GM18519 (cell line): Measurements from ENCODE around the gene RAB1B.
"Not testable (repeated sequence)": the region's sequence is repeated elsewhere in the genome, so short reads cannot be mapped to it uniquely, and the experiment has no call there.

ENCODE experiments used
- ATAC-seq: cut with Tn5 transposase; IDR thresholded peaks from one replicate; pipeline ENCODE4 v1.9.1; 2021; ENCODE audit warnings: mild to moderate bottlenecking, moderate library complexity; ENCODE audit not compliant: unreplicated experiment, low FRiP score

RAB1B gene

DNA sequence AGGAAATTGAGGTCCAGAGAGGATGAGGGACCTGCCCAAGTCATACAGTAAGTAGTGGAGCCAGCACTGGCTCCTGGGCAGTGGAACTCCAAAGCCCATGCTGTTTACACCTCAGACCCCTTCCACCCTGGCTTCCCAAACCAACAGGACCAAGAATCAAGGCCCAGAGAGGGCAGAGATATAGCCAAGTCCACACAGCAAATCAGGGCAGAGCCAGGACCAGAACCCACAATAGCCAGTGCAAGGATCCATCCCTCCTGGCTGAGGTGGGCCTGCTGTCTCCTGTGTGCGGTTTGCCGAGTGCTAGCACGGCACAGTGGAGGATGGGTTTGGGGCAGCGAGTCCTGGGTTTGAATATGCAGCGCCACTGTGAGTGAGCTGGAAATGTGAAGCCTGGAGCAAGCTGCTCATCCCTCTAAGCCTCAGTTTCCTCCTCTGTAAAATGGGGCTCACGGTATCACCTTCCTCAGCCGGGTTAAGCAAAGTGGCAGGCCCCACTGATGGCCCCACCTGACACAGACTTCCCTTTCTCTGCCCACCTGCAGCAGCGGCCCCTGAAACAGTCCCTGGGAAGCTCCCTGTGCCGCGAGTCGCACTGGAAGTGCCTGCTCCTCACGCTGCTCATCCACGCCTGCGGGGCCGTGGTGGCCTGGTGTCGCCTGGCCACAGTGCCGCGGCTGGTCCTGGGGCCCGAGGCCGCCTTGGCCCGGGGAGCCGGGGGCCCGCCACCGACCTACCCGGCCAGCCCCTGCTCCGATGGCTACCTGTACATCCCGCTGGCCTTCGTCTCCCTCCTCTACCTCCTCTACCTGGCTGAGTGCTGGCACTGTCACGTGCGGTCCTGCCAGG lies 25.6 kb downstream of the RAB1B start:
- no peak for ATAC-seq

DNA sequence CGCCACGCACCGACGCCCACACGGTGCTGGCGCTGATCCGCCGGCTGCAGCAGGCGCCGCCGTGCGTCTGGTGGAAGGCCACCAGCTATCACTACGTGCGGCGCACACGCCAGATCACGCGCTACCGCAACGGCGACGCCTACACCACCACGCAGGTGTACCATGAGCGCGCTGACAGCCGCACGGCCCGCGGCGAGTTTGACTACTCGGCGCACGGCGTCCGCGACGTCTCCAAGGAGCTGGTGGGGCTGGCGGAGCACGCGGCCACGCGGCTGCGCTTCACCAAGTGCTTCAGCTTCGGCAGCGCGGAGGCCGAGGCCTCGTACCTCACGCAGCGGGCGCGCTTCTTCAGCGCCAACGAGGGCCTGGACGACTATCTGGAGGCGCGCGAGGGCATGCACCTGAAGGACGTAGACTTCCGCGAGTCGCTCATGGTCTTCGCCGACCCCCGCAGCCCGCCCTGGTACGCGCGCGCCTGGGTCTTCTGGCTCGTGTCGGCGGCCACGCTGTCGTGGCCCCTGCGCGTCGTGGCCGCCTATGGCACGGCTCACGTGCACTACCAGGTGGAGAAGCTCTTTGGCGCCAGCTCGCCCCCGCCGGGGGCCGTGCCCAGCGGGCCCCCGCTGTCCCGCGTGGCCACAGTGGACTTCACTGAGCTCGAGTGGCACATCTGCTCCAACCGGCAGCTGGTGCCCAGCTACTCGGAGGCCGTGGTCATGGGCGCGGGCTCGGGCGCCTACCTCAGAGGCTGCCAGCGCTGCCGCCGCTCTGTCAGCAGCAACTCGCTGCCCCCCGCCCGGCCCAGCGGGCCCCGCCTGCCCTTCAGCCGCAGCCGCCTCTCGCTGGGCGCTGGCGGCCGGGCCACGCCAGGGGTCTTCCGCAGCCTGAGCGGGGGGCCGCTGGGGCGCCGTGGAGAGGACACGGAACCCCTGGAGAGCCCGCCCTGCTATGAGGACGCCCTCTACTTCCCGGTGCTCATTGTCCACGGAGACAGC lies 26.5 kb downstream of the RAB1B start:
- ATAC-seq = no peak

DNA sequence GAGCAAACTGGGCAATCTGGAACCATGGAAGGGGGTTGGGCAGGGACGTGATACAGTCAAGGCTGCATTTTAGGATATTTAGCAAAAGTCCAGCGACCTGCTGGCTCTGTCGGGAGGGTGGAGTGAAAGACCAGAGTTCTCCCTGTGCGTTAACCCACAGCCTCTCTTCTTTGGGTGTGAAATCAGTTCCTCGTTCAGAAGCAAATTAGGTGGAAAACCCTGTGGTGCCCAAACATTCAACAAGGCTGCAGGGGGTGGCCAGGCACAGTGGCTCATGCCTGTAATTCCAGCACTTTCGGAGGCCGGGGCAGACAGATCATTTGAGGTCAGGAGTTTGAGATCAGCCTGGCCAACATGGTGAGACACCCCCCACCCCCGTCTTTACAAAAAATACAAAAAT lies 29.2 kb downstream of the RAB1B start:
- ATAC-seq = no peak

DNA sequence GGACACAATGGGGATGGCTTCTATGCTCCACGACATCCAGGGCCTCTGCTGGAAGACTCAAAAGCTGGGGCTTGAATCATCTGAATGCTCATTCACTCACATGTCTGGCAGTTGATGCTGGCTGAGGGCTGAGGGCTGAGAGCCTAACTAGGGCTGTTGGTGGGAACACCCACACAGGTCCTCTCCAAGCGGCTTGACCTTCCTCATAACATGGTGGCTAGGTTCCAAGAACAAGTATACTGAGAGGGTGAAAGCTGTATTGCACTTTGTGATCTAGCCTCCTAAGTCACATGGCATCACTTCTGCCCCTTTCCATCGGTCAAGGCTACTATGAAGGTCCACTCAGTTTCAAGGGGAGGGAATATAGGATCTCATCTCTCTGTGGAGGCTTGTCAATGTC lies 30.7 kb downstream of the RAB1B start:
- no peak for ATAC-seq

GRCh38 chr11:66302656-66303055 lies 34.2 kb downstream of the RAB1B start:
- ATAC-seq = no peak

GRCh38 chr11:66309475-66309874 lies 41.0 kb downstream of the RAB1B start:
- no peak for ATAC-seq

- ATAC-seq = no peak
These were observed 41.9 kb downstream of the RAB1B start for GRCh38 chr11:66310324-66310723.

DNA sequence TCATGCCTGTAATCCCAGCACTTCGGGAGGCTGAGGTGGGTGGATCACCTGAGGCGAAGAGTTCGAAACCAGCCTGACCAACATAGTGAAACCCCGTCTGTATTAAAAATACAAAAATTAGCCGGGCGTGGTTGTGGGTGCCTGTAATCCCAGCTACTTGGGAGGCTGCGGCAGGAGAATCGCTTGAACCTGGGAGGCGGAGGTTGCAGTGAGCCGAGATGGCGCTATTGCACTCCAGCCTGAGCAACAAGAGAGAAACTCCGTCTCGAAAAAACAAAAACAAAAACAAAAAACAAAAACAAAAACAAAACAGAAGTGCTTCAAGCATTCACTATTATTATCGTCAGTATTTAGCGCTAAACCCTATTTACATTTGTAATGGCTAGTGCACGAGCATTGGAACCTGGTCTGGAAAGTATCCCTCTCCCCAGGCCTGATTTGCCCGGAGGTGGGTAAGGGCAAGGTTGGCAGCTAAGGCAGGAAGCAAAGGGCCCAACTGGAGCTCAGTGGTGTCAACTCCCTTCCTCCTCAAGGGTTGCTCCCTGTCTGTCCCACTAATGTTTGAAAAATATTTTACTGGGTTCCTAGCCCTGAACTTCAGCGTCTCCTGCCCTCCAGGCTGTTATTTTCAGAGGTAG lies 42.5 kb downstream of the RAB1B start:
- not testable (repeated sequence) for ATAC-seq

DNA sequence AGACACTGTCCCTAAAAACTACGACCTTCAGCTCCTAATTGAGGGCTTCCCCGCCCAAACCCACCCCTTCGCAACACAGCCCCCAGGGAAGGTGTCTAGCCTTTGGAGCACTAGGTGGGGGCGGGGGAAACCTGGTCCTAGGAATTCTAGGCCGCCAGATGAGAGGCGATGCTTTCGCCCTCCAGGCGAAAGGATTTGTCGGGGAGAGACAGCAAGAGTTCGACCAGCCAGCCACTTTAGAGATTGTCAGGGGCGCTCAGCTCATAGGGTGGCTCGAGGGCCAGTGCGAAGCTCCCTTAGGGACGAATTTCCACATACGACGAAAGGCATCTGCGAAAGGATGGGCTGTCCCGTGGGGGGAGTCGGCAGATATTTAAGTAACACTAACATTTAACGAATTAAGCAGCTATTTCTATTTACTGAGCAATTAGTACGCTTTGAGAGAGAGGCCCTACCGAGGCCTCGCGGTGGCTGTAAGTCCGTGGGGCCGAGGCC lies 43.1 kb downstream of the RAB1B start:
- ATAC-seq = no peak

DNA sequence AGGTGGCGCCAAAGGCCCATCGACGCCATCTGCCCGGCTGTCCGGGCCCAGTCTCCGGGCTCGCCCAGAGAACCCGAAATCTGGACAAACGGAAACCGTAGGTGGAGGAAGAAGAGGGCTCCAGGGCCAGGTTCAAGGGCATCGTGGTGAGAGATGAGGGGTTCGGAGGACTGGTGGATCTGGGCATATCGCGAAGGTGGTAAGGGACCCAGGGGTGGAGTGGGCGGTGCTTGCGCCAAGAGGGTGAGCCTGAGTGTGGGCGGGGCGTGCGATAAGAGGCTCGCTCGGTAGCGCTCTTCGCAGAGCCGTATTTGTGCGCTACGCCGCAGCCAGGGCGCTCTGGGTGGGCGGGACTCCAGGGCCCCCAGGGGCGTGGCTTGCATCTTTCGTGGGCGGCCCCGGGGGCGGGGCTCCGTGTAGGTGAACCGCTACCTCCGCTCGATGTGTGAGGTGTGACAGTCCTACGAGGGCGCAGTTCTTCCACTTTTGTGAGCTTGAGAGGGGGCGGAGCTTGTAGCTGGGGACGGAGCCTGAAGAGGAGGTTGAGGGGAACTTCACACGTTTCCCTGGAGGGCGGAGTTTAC lies 43.6 kb downstream of the RAB1B start:
- peak; percentile 41 for ATAC-seq

DNA sequence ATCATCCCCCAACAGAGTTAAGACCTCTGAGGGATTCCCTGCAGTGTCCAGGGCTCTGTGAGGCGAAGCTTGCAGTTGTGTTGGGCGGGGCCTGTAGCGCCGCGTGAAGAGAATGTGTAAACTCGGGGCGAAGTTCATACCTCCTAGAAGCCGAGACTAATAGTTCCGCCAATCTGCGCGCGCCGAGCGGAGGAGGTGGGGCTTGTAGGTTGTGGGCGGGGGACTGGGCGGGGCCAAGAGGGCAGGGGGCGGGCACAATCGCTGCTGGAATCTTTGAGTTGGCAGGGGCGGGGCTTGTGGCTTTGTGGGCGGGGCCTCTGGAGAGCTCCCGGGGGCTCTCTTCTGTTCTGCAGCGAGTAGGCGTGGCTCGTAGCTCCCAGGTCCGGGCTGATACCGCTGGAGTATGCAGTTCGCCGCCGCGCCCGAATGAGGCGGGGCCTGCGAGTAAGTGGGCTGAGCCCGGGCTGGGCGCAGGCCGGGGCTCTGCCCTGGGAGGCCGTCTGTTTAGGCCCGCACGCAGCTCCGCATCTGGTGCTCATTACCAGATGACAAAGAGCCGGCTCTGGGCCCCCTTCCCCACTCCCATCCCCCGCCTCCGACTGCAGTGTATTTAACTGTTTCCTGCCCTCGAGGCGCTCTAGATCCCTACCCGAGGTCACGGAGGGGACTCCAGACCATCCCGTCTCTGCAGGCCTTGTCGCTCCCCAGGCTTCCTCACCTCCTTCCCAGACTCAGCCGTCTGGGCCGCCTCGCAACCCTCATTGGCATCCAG lies 44.3 kb downstream of the RAB1B start:
- peak; percentile 37 for ATAC-seq

GRCh38 chr11:66313321-66314185 lies 45.1 kb downstream of the RAB1B start:
- no peak for ATAC-seq

DNA sequence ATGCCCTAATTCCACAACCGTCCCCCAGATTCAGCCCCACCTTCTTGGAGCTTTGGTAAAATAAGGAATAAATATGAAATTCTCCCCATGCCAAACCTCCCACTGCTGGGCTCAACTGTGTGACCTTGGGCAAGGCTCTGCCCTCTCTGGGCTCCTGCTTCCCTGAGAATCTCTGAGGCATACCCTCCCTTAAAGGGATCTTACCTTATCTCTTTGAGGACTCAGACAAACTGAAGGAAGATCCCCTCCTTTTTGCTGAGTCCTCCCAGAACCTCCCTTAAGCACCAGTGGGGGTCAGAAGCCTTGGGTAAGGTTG lies 45.7 kb downstream of the RAB1B start:
- no peak for ATAC-seq

- no peak for ATAC-seq
These were observed 46.4 kb downstream of the RAB1B start for GRCh38 chr11:66314561-66315497.

- no peak for ATAC-seq
These were observed 47.1 kb downstream of the RAB1B start for GRCh38 chr11:66315498-66315885.

DNA sequence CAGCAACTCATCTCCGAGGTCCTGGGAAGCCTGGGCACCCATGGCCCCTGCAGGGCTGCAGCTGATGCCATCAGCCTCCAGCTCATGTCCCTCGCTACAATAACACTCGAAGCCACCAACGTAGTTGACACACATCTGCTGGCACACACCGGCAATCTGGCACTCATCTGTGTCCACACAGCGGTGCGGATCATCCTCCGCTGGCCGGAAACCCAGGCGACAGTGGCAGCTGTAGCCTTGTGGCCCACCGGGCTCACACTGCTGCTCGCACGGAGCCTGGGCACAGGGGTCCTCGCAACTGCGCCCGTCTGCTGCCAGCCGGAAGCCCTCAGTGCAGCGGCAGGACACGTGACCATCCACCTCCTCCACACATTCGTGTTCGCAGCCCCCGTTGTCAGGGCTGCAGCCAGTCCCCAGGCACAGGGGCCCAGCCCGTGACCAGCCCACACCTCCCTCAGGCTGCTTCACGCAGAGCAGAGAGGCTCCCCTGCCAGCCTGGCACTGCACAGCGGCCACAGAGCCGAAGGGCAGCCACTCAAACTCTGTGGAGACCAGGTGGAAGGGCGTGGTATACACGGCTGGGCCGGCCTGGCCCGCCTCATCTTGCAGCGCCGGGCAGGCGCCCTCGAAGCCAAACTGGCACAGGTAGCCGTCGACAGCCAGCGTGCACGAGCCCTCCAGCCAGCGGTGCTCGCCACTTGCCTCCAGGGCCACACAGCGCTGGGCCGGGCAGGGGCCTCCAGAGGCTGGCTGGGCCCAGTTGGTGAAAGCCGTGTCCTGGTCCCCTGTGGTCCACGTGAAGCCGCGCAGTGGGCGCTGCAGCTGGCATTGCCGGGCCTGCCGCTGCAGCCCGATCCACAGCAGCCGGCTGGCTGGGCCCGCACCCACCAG lies 47.7 kb downstream of the RAB1B start:
- no peak for ATAC-seq

GRCh38 chr11:66316849-66317251 lies 48.4 kb downstream of the RAB1B start, which contains the start of gene CD248:
CD248 (minus strand) TSS chr11:66317044; CDS start chr11:66317027, 17 bp downstream.
- no peak for ATAC-seq
